Measurements from ENCODE around the gene GPR83.
A peak's percentile ranks its signal among the peaks of the same experiment; 100 is the strongest.

The GPR83 gene

DNA sequence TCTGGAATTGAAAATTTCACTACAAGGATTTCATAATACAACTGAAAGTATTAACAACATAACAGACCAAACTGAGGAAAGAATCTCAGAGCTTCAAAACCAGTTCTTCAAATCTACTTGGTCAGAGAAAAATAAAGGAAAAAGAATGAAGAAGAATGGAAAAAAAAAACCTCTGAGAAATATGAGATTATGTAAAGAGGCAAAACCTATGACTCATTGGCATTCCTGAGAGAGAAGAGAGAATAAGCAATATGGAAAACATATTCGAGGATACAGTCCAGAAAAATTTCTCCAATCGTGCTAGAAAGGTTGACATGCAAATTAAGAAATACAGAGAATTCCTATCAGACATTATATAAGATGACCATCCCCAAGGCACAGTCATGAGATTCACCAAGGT is 23.4 kb upstream of the GPR83 start:
- TF ChIP-seq, protein P1, sequence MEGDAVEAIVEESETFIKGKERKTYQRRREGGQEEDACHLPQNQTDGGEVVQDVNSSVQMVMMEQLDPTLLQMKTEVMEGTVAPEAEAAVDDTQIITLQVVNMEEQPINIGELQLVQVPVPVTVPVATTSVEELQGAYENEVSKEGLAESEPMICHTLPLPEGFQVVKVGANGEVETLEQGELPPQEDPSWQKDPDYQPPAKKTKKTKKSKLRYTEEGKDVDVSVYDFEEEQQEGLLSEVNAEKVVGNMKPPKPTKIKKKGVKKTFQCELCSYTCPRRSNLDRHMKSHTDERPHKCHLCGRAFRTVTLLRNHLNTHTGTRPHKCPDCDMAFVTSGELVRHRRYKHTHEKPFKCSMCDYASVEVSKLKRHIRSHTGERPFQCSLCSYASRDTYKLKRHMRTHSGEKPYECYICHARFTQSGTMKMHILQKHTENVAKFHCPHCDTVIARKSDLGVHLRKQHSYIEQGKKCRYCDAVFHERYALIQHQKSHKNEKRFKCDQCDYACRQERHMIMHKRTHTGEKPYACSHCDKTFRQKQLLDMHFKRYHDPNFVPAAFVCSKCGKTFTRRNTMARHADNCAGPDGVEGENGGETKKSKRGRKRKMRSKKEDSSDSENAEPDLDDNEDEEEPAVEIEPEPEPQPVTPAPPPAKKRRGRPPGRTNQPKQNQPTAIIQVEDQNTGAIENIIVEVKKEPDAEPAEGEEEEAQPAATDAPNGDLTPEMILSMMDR (conservative IDR thresholded peaks at IDR 0.05), result no peak
- no peak for TF ChIP-seq ZFX (IDR thresholded peaks at IDR 0.05)
- no peak overlapping the region for H3K27ac ChIP-seq

DNA sequence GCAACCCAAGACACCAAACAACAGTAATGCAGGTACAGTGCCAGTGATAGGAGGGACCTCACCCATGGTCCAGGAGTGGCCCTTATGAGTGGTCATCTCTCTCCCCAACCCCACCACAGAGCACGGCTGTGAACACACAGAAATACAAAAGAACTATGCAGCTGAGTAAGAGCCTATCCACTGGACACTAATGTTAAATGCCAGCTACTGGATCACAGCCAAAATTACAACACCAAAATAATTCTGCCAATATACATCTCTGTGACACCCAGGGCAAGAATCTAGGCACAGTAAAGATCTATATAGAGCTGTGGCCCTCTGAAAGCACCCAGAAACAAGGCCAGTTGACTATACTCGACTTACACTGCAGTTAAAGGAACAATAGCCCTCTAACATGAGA is 22.8 kb upstream of the GPR83 start:
- no peak overlapping the region for H3K27ac ChIP-seq
- TF ChIP-seq, protein P1 (conservative IDR thresholded peaks at IDR 0.05), result no peak
- TF ChIP-seq ZFX (IDR thresholded peaks at IDR 0.05), result no peak

DNA sequence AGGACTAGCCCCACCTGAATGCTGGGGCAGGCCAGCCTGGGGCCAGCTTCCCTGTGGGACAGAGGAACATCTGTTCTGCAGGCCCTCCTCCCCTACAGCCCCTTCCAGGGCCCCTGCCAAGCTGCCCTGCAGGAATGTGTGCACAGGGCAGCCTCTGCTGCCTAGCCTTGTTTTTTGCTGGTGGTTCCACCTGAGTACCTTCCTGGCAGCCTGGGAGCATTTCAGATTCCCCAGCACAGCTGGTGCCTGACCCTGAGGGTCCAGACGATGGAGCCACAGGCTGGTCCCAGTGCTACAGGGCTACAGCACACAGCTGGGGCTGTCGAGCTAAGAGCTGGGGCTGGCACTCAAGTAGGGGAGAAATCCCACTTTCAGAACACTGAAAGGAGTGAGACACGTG is 22.3 kb upstream of the GPR83 start:
- TF ChIP-seq, protein P1 (conservative IDR thresholded peaks at IDR 0.05), result no peak
- no peak for TF ChIP-seq ZFX (IDR thresholded peaks at IDR 0.05)
- H3K27ac ChIP-seq, result no peak overlapping the region

DNA sequence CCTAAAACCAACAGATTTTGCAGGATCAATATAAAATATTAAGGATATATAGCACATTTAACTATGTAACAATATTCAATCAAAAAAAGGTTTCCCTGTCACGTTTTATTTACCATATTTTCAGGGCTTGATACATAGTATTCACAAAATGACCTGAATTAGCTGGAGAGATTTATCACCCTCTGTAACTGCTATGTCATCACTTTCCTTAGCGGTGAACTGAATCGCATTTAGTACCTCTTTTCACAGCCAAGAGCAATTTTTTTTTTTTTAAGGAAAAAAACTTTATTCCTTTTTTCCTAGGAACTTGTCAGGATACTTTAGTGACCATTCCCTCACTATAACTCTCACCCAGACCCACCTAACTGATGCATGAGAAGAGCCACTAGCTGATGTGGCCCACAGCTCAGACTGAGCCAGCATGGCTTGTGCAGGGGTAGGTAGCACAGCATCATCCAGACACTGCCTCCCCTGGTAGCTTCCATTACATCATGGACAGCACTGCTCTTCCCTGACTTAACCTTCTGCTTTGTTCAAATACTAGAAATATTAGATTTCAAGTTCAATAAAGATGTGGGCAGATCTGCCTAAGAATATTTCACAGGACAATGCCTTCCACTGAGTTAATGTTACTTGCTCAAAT is 17.0 kb upstream of the GPR83 start:
- TF ChIP-seq ZFX (IDR thresholded peaks at IDR 0.05), result no peak
- TF ChIP-seq, protein P1 (conservative IDR thresholded peaks at IDR 0.05), result no peak
- H3K27ac ChIP-seq, result no peak overlapping the region

DNA sequence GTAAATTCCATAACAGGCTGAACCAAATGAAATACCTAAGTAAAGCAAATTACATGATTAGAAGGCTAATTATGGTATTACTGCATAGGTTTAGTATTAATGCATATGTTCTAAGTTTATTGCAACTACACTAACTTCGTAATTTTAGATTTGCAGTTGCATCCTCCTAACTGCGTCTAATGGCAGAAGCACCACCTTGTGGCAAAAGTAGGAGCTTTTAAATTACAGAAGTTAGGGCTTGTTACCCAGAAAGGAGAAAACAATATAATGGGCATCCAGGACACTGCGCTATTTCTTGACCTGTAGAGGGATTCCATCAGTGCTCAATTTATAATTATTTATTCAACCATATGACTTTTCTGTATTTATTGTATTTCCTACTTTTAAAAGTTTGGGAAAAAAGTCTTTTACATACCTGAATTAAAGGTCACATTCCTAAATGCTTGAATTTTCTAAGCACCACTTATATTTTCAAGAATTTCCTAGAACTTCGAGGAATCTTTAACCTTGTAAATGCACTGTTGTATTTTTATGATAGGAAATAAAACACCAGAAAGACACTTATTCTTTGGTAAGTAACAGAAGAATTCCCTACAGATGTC is 16.3 kb upstream of the GPR83 start:
- H3K27ac ChIP-seq, result no peak overlapping the region
- no peak for TF ChIP-seq ZFX (IDR thresholded peaks at IDR 0.05)
- TF ChIP-seq, protein P1 (conservative IDR thresholded peaks at IDR 0.05), result peak; percentile 73

DNA sequence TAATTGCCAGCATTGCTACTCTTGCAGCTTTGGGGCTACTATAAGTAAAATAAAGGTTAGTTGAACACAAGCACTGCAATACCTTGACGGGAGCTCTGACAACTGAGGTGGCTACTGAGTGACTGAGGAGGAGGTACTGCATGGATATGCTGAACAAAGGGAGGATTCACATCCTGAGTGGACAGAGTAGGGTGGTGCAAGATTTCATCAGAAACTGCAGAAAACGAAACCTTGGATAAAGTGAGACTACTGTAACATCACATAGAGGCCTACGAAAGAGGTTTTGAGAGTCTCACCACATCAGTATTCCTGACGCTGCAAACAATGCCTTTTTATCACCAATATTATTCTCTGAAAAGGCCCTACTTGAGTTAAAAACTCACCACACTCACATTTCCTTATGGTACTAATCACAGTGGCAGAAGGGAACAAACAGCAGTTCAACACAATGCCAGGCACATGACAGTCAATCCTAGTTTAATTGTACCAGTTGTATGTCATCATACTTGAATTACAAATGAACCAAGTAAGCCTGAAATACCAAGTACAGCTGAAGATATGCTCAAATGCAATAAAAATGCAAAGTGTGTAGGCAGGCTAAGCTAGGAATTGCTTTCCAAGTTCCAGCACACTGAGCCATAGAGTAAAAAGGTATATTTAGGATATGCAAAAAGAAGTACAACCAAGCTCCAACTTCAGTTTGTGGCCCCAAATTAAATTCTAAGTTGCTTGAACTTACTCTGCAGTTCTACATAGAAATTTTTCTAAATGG is 4.0 kb upstream of the GPR83 start:
- no peak overlapping the region for H3K27ac ChIP-seq
- no peak for TF ChIP-seq ZFX (IDR thresholded peaks at IDR 0.05)
- TF ChIP-seq, protein P1 (conservative IDR thresholded peaks at IDR 0.05), result no peak

DNA sequence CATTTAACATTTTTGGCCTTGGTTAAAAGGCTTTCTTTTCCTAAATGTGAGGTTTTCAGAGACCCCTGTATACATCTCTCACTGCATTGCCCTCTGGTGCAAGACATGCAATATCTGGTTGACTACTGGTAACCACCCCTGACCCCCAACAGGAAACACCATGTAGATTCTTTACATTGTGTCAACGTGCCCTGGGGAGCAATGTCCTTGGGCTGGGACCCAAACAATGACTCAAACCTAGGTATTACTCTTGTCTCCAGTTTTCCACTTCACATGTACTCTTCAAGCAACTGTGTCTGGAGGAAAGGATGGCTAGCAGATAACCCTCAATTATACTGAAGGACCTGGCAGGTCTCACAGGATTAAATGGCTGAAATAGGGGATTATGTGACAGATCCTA is 1.1 kb upstream of the GPR83 start:
- no peak overlapping the region for H3K27ac ChIP-seq
- no peak for TF ChIP-seq ZFX (IDR thresholded peaks at IDR 0.05)
- TF ChIP-seq, protein P1 (conservative IDR thresholded peaks at IDR 0.05), result no peak

All from C4-2B (cell line).